H9 (cell line): ENCODE measurements around the gene CCSER1. TPM values are rescaled to one million over a fixed set of nuclear protein-coding genes. Genes with fewer than 3 reads are reported as not detected.

Experiments used
- DNase-seq: peaks from one replicate; pipeline ENCODE4 v3.0.0-alpha.2; 2017
- H2AFZ ChIP-seq: one replicate; pipeline ENCODE4 v1.6.1; 2013; ENCODE audit warnings: mild to moderate bottlenecking, low read length, control low read depth, moderate library complexity
- H2AK5ac ChIP-seq: 2 replicates; pipeline ENCODE4 v1.6.1; 2013; ENCODE audit warnings: low read length, control low read depth, mixed read lengths; ENCODE audit not compliant: insufficient read length
- H2BK120ac ChIP-seq: one replicate; pipeline ENCODE4 v1.6.1; 2013; ENCODE audit warnings: low read depth, mild to moderate bottlenecking, low read length, control low read depth, inconsistent platforms; ENCODE audit not compliant: poor library complexity, severe bottlenecking
- H2BK12ac ChIP-seq: 2 replicates; pipeline ENCODE4 v1.6.1; 2013; ENCODE audit warnings: low read length, control low read depth, mixed read lengths, low read depth; ENCODE audit not compliant: insufficient read length
- H2BK15ac ChIP-seq: 2 replicates; pipeline ENCODE4 v1.6.1; 2013; ENCODE audit warnings: low read depth, low read length, control low read depth
- H2BK20ac ChIP-seq: one replicate; pipeline ENCODE4 v1.6.1; 2013; ENCODE audit warnings: low read depth, mild to moderate bottlenecking, low read length, control low read depth, inconsistent platforms; ENCODE audit not compliant: poor library complexity, severe bottlenecking
- H2BK5ac ChIP-seq: 2 replicates; pipeline ENCODE4 v1.6.1; 2013; ENCODE audit warnings: low read length, control low read depth, mixed read lengths; ENCODE audit not compliant: insufficient read length
- H3K14ac ChIP-seq: 2 replicates; pipeline ENCODE4 v1.6.1; 2013; ENCODE audit warnings: low read length, control low read depth; ENCODE audit not compliant: insufficient read depth
- H3K18ac ChIP-seq: 2 replicates; pipeline ENCODE4 v1.6.1; 2013; ENCODE audit warnings: low read depth, mild to moderate bottlenecking, mixed read lengths, low read length, control low read depth; ENCODE audit not compliant: insufficient read length
- H3K23ac ChIP-seq: 2 replicates; pipeline ENCODE4 v1.6.1; 2013; ENCODE audit warnings: low read length, control low read depth, mixed read lengths, low read depth; ENCODE audit not compliant: insufficient read length
- H3K23me2 ChIP-seq: 2 replicates; pipeline ENCODE4 v1.6.1; 2013; ENCODE audit warnings: low read depth, mild to moderate bottlenecking, mixed read lengths, low read length, control low read depth; ENCODE audit not compliant: insufficient read length, poor library complexity, severe bottlenecking
- H3K27ac ChIP-seq: 2 replicates; pipeline ENCODE4 v1.5.1; 2013; ENCODE audit warnings: low read length, control low read depth, mixed read lengths, low read depth; ENCODE audit not compliant: insufficient read length
- H3K27me3 ChIP-seq: 2 replicates; pipeline ENCODE4 v1.6.1; 2013; ENCODE audit warnings: low read length, control low read depth, inconsistent platforms; ENCODE audit not compliant: insufficient read depth
- H3K4ac ChIP-seq: 2 replicates; pipeline ENCODE4 v1.6.1; 2013; ENCODE audit warnings: low read depth, mild to moderate bottlenecking, control low read depth, inconsistent platforms, low read length, moderate library complexity
- H3K4me1 ChIP-seq: 2 replicates; pipeline ENCODE4 v1.6.1; 2013; ENCODE audit warnings: low read length, control low read depth, inconsistent platforms; ENCODE audit not compliant: insufficient read depth
- H3K4me2 ChIP-seq: 2 replicates; pipeline ENCODE4 v1.6.1; 2013; ENCODE audit warnings: low read length, control low read depth, mixed read lengths; ENCODE audit not compliant: insufficient read length, insufficient read depth
- H3K56ac ChIP-seq: 2 replicates; pipeline ENCODE4 v1.6.1; 2013; ENCODE audit warnings: low read depth, mild to moderate bottlenecking, mixed read lengths, low read length, control low read depth; ENCODE audit not compliant: insufficient read length
- H3K79me1 ChIP-seq: 2 replicates; pipeline ENCODE4 v1.6.1; 2013; ENCODE audit warnings: low read depth, mild to moderate bottlenecking, moderate library complexity, low read length, control low read depth, inconsistent platforms; ENCODE audit not compliant: insufficient read depth, poor library complexity, severe bottlenecking
- H3K79me2 ChIP-seq: 2 replicates; pipeline ENCODE4 v1.6.1; 2013; ENCODE audit warnings: low read length, control low read depth, inconsistent platforms; ENCODE audit not compliant: insufficient read depth
- H3K9ac ChIP-seq: 2 replicates; pipeline ENCODE4 v1.6.1; 2013; ENCODE audit warnings: low read length, control low read depth, mixed read lengths; ENCODE audit not compliant: insufficient read length; ENCODE audit errors: extremely low read depth
- H3K9me3 ChIP-seq: one replicate; pipeline ENCODE4 v1.6.1; 2013; ENCODE audit warnings: low read depth, low read length, inconsistent platforms; ENCODE audit not compliant: control insufficient read depth
- H3T11ph ChIP-seq: one replicate; pipeline ENCODE4 v1.6.1; 2013; ENCODE audit warnings: mild to moderate bottlenecking, low read length, control low read depth, inconsistent platforms
- H4K20me1 ChIP-seq: one replicate; pipeline ENCODE4 v1.6.1; 2013; ENCODE audit not compliant: control insufficient read depth, insufficient read length, insufficient read depth
- H4K5ac ChIP-seq: 2 replicates; pipeline ENCODE4 v1.6.1; 2013; ENCODE audit warnings: low read depth, mild to moderate bottlenecking, mixed read lengths, low read length, control low read depth; ENCODE audit not compliant: insufficient read length
- H4K8ac ChIP-seq: replicated peaks from 2 replicates; pipeline ENCODE4 v1.6.1; 2013; ENCODE audit warnings: low read length, control low read depth, mixed read lengths, low read depth; ENCODE audit not compliant: insufficient read length
- H4K91ac ChIP-seq: 2 replicates; pipeline ENCODE4 v1.6.1; 2013; ENCODE audit warnings: low read depth, mild to moderate bottlenecking, moderate library complexity, mixed read lengths, low read length, control low read depth; ENCODE audit not compliant: insufficient read length
- H3K27ac Mint-ChIP-seq, 3 experiments: 2 replicates in 2 of 3; 3 replicates in 1 of 3; pipeline ENCODE4 v1.8.0; 2020 to 2021; ENCODE audit warnings: mixed read lengths in 3 of 3, mild to moderate bottlenecking in 1 of 3, moderate library complexity in 1 of 3
- H3K27me3 Mint-ChIP-seq: 2 replicates; pipeline ENCODE4 v1.8.0; 2021; ENCODE audit warnings: low read depth, mild to moderate bottlenecking, moderate library complexity, mixed read lengths
- H3K36me3 Mint-ChIP-seq, 3 experiments: 2 replicates in 2 of 3; 3 replicates in 1 of 3; pipeline ENCODE4 v1.8.0; 2020 to 2021; ENCODE audit warnings: low read depth in 3 of 3, mixed read lengths in 3 of 3; ENCODE audit not compliant: insufficient read depth in 1 of 3
- H3K4me1 Mint-ChIP-seq, 2 experiments: 2 replicates each; pipeline ENCODE4 v1.8.0; 2020; ENCODE audit warnings: mixed read lengths in 2 of 2
- H3K4me3 Mint-ChIP-seq, 2 experiments: 2 replicates in 1 of 2; 3 replicates in 1 of 2; pipeline ENCODE4 v1.8.0; 2020 to 2021; ENCODE audit warnings: mild to moderate bottlenecking in 2 of 2, mixed read lengths in 2 of 2, moderate library complexity in 1 of 2
- H3K9me3 Mint-ChIP-seq, 2 experiments: 2 replicates in 1 of 2; 3 replicates in 1 of 2; pipeline ENCODE4 v1.8.0; 2020; ENCODE audit warnings: mild to moderate bottlenecking in 2 of 2, mixed read lengths in 2 of 2, moderate library complexity in 1 of 2
- WGBS: extraction: QIAGEN DNeasy Blood & Tissue Kit; methylation state at CpG from one replicate; pipeline ENCODE4 v1.1.7; 2013; ENCODE audit warnings: missing lambda C conversion rate, low lambda C conversion rate, mixed read lengths; ENCODE audit not compliant: insufficient read length; ENCODE audit errors: extremely low coverage; 5-methylcytosine and 5-hydroxymethylcytosine counted together
- total RNA-seq: library from RNA; stranded (reverse); gene quantifications from 2 replicates; pipeline ENCODE4 v1.2.1, GENCODE V29; 2021
- TF ChIP-seq, protein P1 (sequence below): fragments of 200-600 bp; sonication (generic); conservative IDR thresholded peaks from 3 replicates; pipeline ENCODE4 v1.8.0; 2021; ENCODE audit warnings: antibody characterized with exemption, mild to moderate bottlenecking

Gene CCSER1
- total RNA-seq, 1 experiment from 2014 or later: 0.37 TPM

DNA sequence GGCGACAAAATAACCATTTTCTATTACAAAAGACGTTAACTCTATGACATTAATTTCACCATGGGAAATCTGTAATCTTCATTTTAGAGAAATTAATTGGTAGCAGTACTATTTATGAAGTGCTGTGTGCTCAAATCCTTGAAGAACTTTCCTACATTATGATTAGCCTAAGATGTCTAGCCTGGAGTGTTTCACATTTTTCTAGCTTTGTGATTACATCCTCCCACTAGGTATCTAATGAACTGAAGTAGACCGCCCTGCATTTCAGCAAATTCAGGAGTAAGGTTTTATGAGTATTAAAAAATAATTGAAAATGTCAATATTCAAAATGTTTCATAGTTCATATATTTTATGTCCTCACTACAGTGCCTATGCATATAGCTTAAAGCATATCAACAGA, 713.1 kb downstream of the CCSER1 start:
- WGBS: no CpG with 5 or more reads among the region's 3 CpGs
- Mint-ChIP-seq H3K36me3 (peaks cover 2 to 11% (median 7%) of the 10 kb centered on the region in 3 experiments; a peak in 6 of 7 replicates), H3K9me3 (no peaks in the 10 kb centered on the region; a peak in 1 of 5 replicates), H3K4me3 (no peak overlapping the region), H3K27ac (no peak overlapping the region), H3K4me1 (peaks cover 3 to 14% of the 10 kb centered on the region in 2 experiments; a peak in 2 of 4 replicates), H3K27me3 (no peaks in the 10 kb centered on the region)
- Histone ChIP-seq H2BK120ac (no peak overlapping the region), H3K9me3 (no peaks in the 10 kb centered on the region), H2BK15ac (no peak overlapping the region), H3K23me2 (no peaks in the 10 kb centered on the region), H3K79me1 (no peaks in the 10 kb centered on the region), H4K8ac (no peak overlapping the region), H2BK5ac (no peak overlapping the region), H3K4me1 (no peaks in the 10 kb centered on the region), H3K14ac (no peak overlapping the region), H3T11ph (no peak overlapping the region), H3K79me2 (no peaks in the 10 kb centered on the region), H3K4ac (no peak overlapping the region), H2AFZ (no peak overlapping the region), H4K5ac (no peak overlapping the region), H3K27ac (no peak overlapping the region), H3K4me2 (no peak overlapping the region), H3K23ac (no peak overlapping the region), H3K27me3 (no peaks in the 10 kb centered on the region), H3K9ac (no peak overlapping the region), H2AK5ac (no peak overlapping the region), H3K18ac (no peak overlapping the region), H2BK12ac (no peak overlapping the region), H4K91ac (no peak overlapping the region), H4K20me1 (no peaks in the 10 kb centered on the region), H2BK20ac (no peak overlapping the region), H3K56ac (no peak overlapping the region)
- TF ChIP-seq, protein P1, sequence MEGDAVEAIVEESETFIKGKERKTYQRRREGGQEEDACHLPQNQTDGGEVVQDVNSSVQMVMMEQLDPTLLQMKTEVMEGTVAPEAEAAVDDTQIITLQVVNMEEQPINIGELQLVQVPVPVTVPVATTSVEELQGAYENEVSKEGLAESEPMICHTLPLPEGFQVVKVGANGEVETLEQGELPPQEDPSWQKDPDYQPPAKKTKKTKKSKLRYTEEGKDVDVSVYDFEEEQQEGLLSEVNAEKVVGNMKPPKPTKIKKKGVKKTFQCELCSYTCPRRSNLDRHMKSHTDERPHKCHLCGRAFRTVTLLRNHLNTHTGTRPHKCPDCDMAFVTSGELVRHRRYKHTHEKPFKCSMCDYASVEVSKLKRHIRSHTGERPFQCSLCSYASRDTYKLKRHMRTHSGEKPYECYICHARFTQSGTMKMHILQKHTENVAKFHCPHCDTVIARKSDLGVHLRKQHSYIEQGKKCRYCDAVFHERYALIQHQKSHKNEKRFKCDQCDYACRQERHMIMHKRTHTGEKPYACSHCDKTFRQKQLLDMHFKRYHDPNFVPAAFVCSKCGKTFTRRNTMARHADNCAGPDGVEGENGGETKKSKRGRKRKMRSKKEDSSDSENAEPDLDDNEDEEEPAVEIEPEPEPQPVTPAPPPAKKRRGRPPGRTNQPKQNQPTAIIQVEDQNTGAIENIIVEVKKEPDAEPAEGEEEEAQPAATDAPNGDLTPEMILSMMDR: no peak
- no peak for DNase-seq
